Measurements from ENCODE around the gene SCN5A.

SCN5A gene

GRCh38 chr3:38534180-38534579, 115.3 kb downstream of the SCN5A start:
- DNase-seq: no peak

- no peak for DNase-seq
Observed at GRCh38 chr3:38533285-38533976, 116.1 kb downstream of the SCN5A start.

- DNase-seq: no peak
Observed at GRCh38 chr3:38532529-38532928, 117.0 kb downstream of the SCN5A start.

GRCh38 chr3:38528457-38528856, 121.0 kb downstream of the SCN5A start:
- DNase-seq: no peak

GRCh38 chr3:38526792-38527191, 122.7 kb downstream of the SCN5A start:
- no peak for DNase-seq

- DNase-seq: no peak
Observed at GRCh38 chr3:38524141-38524739, 125.2 kb downstream of the SCN5A start.

- no peak for DNase-seq
Observed at GRCh38 chr3:38522002-38522401, 127.5 kb downstream of the SCN5A start.

GRCh38 chr3:38521391-38521987, 128.0 kb downstream of the SCN5A start:
- peak; percentile 72 for DNase-seq

- DNase-seq: no peak
Observed at GRCh38 chr3:38519651-38520050, 129.8 kb downstream of the SCN5A start.

GRCh38 chr3:38519000-38519399, 130.5 kb downstream of the SCN5A start:
- DNase-seq: no peak

GRCh38 chr3:38516669-38517068, 132.8 kb downstream of the SCN5A start:
- DNase-seq: no peak

- DNase-seq: no peak
Observed at GRCh38 chr3:38515367-38515766, 134.1 kb downstream of the SCN5A start.

GRCh38 chr3:38511546-38511945, 137.9 kb downstream of the SCN5A start:
- DNase-seq: no peak

- DNase-seq: no peak
Observed at GRCh38 chr3:38510631-38511030, 138.9 kb downstream of the SCN5A start.

- DNase-seq: no peak
Observed at GRCh38 chr3:38509732-38510131, 139.8 kb downstream of the SCN5A start.

GRCh38 chr3:38507120-38507519, 142.4 kb downstream of the SCN5A start:
- DNase-seq: no peak

GRCh38 chr3:38500688-38501417, 148.6 kb downstream of the SCN5A start:
- no peak for DNase-seq
